Endothelial cell of umbilical vein (primary cell): ENCODE measurements around the gene OR1J4. TPM values are rescaled to one million over a fixed set of nuclear protein-coding genes. Genes with fewer than 3 reads are reported as not detected.

Source experiments
- BruUV-seq: library from RNA; stranded (reverse); fragments of 400-500 nt; replicated peaks from 2 replicates; lab custom pipeline; 2021; lab: Mats Ljungman, UMichigan
- CTCF ChIA-PET: fragments of 300-600, 350-600 bp; sonication (Branson Sonifier 250); formaldehyde crosslinking; loops from one replicate; lab custom pipeline; 2021; ENCODE audit warnings: antibody characterized with exemption, inconsistent platforms; lab: Charles Lee
- POLR2A ChIA-PET: fragments of 300-600, 350-600 bp; sonication (Branson Sonifier 250); formaldehyde crosslinking; loops from one replicate; lab custom pipeline; 2021; ENCODE audit warnings: antibody characterized with exemption, inconsistent platforms; lab: Charles Lee
- DNase-seq: peaks from one replicate; pipeline ENCODE4 v3.0.0-alpha.2; 2011; ENCODE audit warnings: low read depth, low spot score
- FAIRE-seq: peaks from 2 replicates; lab custom pipeline; 2011; peaks lifted over from hg19 to GRCh38; lab: Jason Lieb, UNC
- H2AFZ ChIP-seq: 2 replicates; pipeline ENCODE4 v1.6.0; 2012; ENCODE audit warnings: low read depth, low read length, control low read depth, inconsistent platforms
- H3K27ac ChIP-seq: 2 replicates; pipeline ENCODE4 v1.5.1; 2011; ENCODE audit warnings: low read depth, mild to moderate bottlenecking, control low read depth, low read length, moderate library complexity; ENCODE audit not compliant: insufficient read depth
- H3K27me3 ChIP-seq, 2 experiments: 2 replicates each; pipeline versions ENCODE4 v1.6.0 to v1.6.1; 2011; ENCODE audit warnings: low read length in 2 of 2, mixed read lengths in 1 of 2; ENCODE audit not compliant: control insufficient read depth in 2 of 2, insufficient read depth in 2 of 2
- H3K36me3 ChIP-seq, 2 experiments: 2 replicates in 1 of 2; 3 replicates in 1 of 2; pipeline ENCODE4 v1.5.1; 2011; ENCODE audit warnings: low read length in 2 of 2, mild to moderate bottlenecking in 1 of 2, moderate library complexity in 1 of 2; ENCODE audit not compliant: control insufficient read depth in 2 of 2, insufficient read depth in 2 of 2; ENCODE audit errors: extremely low read depth in 1 of 2
- H3K4me1 ChIP-seq: 3 replicates; pipeline ENCODE4 v1.5.1; 2011; ENCODE audit warnings: mild to moderate bottlenecking, low read length; ENCODE audit not compliant: control insufficient read depth, insufficient read depth; ENCODE audit errors: extremely low read depth
- H3K4me2 ChIP-seq: 2 replicates; pipeline ENCODE4 v1.6.1; 2011; ENCODE audit warnings: low read length, control low read depth, mixed read lengths; ENCODE audit not compliant: insufficient read depth
- H3K4me3 ChIP-seq, 3 experiments: fragments of 200-600 bp in 1 of 3; sonication (generic), shearing (Covaris generic) in 1 of 3; replicated peaks in 1 of 3; 2 replicates each; pipeline ENCODE4 v1.5.1; 2011 to 2016; ENCODE audit warnings: control low read depth in 3 of 3, low read length in 3 of 3, mild to moderate bottlenecking in 2 of 3, inconsistent platforms in 1 of 3, low read depth in 1 of 3, moderate library complexity in 1 of 3; ENCODE audit not compliant: insufficient read depth in 1 of 3
- H3K79me2 ChIP-seq: 2 replicates; pipeline ENCODE4 v1.6.0; 2012; ENCODE audit warnings: low read length, inconsistent platforms; ENCODE audit not compliant: control insufficient read depth, insufficient read depth
- H3K9ac ChIP-seq: replicated peaks from 2 replicates; pipeline ENCODE3; 2011; ENCODE audit warnings: low read length, control low read depth; ENCODE audit not compliant: insufficient read depth; ENCODE audit errors: extremely low read depth
- H3K9me1 ChIP-seq: replicated peaks from 3 replicates; pipeline ENCODE4 v1.6.0; 2011; ENCODE audit warnings: mild to moderate bottlenecking, low read length; ENCODE audit not compliant: control insufficient read depth, insufficient read depth; ENCODE audit errors: extremely low read depth
- H3K9me3 ChIP-seq: replicated peaks from 2 replicates; pipeline ENCODE4 v1.5.1; 2012; ENCODE audit warnings: low read length, inconsistent platforms; ENCODE audit not compliant: control insufficient read depth, insufficient read depth
- H4K20me1 ChIP-seq: replicated peaks from 2 replicates; pipeline ENCODE3; 2011; ENCODE audit warnings: mild to moderate bottlenecking, low read length; ENCODE audit not compliant: control insufficient read depth, insufficient read depth; ENCODE audit errors: extremely low read depth
- EZH2 ChIP-seq: IDR thresholded peaks from 2 replicates; pipeline ENCODE4 v1.6.1; 2012; ENCODE audit warnings: borderline replicate concordance, low read depth, mild to moderate bottlenecking, moderate library complexity, low read length, inconsistent platforms; ENCODE audit not compliant: severe bottlenecking
- FOS ChIP-seq: IDR thresholded peaks from 2 replicates; pipeline ENCODE4 v1.6.1; 2011; ENCODE audit warnings: mild to moderate bottlenecking, low read length, moderate library complexity, borderline replicate concordance; ENCODE audit not compliant: insufficient read depth
- GATA2 ChIP-seq: IDR thresholded peaks from 2 replicates; pipeline ENCODE4 v1.7.0; 2011; ENCODE audit warnings: low read depth, mild to moderate bottlenecking, moderate library complexity, mixed read lengths, low read length; ENCODE audit not compliant: insufficient read length, insufficient read depth
- JUN ChIP-seq: IDR thresholded peaks from 2 replicates; pipeline ENCODE4 v1.6.1; 2011; ENCODE audit warnings: borderline replicate concordance, low read depth; ENCODE audit not compliant: insufficient read length, insufficient read depth
- MYC ChIP-seq: IDR thresholded peaks from one replicate; pipeline ENCODE4 v1.6.1; 2011; ENCODE audit warnings: mild to moderate bottlenecking, low read depth, low read length
- POLR2A ChIP-seq: IDR thresholded peaks from 2 replicates; pipeline ENCODE4 v1.6.1; 2012; ENCODE audit warnings: low read depth, mild to moderate bottlenecking, control low read depth, low read length
- POLR2AphosphoS5 ChIP-seq: IDR thresholded peaks from 2 replicates; pipeline ENCODE4 v1.6.1; 2012; ENCODE audit warnings: low read depth, mild to moderate bottlenecking, control low read depth, low read length, moderate library complexity; ENCODE audit not compliant: insufficient read depth
- dilution Hi-C: fragments of 300-500 bp; cut with MboI; formaldehyde crosslinking; loops from one replicate; pipeline ENCODE4 v1.15.0; 2019; ENCODE audit warnings: low sequenced_read_pairs; ENCODE audit not compliant: extremely low pct_ligation_motif_present
- intact Hi-C: fragments of 100-400 bp; cut with micrococcal nuclease; formaldehyde crosslinking; loops from one replicate; pipeline ENCODE4 v1.10.0; 2022
- polyA plus RNA-seq, 4 experiments: library from polyadenylated mRNA; depleted of rRNA in 3 of 4; stranded (reverse) in 3 of 4; unstranded in 1 of 4; fragments of >200 nt; gene quantifications; 2 replicates each; pipeline versions ENCODE4 v1.2.1 to v1.2.3, GENCODE V29; 2011 to 2012; ENCODE audit warnings: missing spikeins in 1 of 4
- total RNA-seq: library from RNA; stranded (reverse); gene quantifications from 2 replicates; pipeline ENCODE4 v1.2.3, GENCODE V29; 2021
- TF ChIP-seq, protein P1 (sequence below): IDR thresholded peaks from 2 replicates; pipeline ENCODE4 v1.6.1; 2011; ENCODE audit not compliant: insufficient read depth, insufficient read length
- TF ChIP-seq, protein P2 (sequence below), 2 donors: IDR thresholded peaks; 1 replicate in 1 of 2; 2 replicates in 1 of 2; pipeline ENCODE4 v1.5.1; 2011; ENCODE audit warnings: low read length in 2 of 2, mild to moderate bottlenecking in 2 of 2, moderate library complexity in 2 of 2, control low read depth in 1 of 2, inconsistent platforms in 1 of 2, low read depth in 1 of 2; ENCODE audit not compliant: insufficient read depth in 1 of 2; ENCODE audit errors: extremely low read depth in 1 of 2

OR1J4 gene
- total and polyA plus RNA-seq, 2 donors (not counting 3 experiments of a cell fraction or from before 2014, with no cell fraction given) = not detected

DNA sequence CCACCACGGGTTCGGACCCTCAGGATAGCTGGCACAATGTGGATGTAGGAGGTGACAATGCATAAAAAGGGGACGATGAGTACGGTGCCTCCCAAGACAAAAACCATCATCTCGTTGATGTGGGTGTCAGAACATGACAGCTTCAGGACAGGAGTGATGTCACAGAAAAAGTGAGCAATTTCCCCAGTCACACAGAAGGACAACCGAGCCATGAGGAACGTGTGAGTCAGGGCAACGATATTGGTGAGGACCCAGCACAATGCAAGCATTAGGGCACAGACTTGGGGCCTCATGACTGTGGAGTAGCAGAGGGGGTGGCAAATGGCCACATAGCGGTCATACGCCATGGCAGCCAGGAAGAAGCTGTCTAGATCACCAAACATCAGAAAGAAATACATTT is 7.7 kb downstream of the OR1J4 start:
- intact Hi-C loops = no loop called here
- H3K4me1 ChIP-seq = no peaks in the 10 kb centered on the region
- H3K36me3 ChIP-seq = no peaks in the 10 kb centered on the region
- H4K20me1 ChIP-seq = no peaks in the 10 kb centered on the region
- TF ChIP-seq, protein P1, sequence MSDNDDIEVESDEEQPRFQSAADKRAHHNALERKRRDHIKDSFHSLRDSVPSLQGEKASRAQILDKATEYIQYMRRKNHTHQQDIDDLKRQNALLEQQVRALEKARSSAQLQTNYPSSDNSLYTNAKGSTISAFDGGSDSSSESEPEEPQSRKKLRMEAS = no peak
- TF ChIP-seq GATA2 (no peak), EZH2 (no peak), POLR2A (no peak)
- TF ChIP-seq, protein P2, sequence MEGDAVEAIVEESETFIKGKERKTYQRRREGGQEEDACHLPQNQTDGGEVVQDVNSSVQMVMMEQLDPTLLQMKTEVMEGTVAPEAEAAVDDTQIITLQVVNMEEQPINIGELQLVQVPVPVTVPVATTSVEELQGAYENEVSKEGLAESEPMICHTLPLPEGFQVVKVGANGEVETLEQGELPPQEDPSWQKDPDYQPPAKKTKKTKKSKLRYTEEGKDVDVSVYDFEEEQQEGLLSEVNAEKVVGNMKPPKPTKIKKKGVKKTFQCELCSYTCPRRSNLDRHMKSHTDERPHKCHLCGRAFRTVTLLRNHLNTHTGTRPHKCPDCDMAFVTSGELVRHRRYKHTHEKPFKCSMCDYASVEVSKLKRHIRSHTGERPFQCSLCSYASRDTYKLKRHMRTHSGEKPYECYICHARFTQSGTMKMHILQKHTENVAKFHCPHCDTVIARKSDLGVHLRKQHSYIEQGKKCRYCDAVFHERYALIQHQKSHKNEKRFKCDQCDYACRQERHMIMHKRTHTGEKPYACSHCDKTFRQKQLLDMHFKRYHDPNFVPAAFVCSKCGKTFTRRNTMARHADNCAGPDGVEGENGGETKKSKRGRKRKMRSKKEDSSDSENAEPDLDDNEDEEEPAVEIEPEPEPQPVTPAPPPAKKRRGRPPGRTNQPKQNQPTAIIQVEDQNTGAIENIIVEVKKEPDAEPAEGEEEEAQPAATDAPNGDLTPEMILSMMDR (IDR thresholded peaks at IDR 0.05; ENCODE audit: extremely low read depth in 1 of 2, insufficient read depth in 1 of 2, low read depth in 1 of 2, low read length in 2 of 2) = no peak
- H3K9ac ChIP-seq = no peak overlapping the region
- ChIA-PET CTCF (no interaction called here), POLR2A (no interaction called here)
- H3K4me3 ChIP-seq = no peak overlapping the region
- no TSS peak for BruUV-seq
- H3K9me1 ChIP-seq = no peaks in the 10 kb centered on the region
- no peak for DNase-seq
- H3K79me2 ChIP-seq = no peaks in the 10 kb centered on the region
- no peaks in the 10 kb centered on the region for H3K9me3 ChIP-seq
- no peak for FAIRE-seq
- H2AFZ ChIP-seq = no peak overlapping the region
- H3K27ac ChIP-seq = no peak overlapping the region
- H3K27me3 ChIP-seq = peaks cover 2 to 8% of the 10 kb centered on the region in 2 experiments
- dilution Hi-C loops = no loop called here
- H3K4me2 ChIP-seq = no peak overlapping the region

DNA sequence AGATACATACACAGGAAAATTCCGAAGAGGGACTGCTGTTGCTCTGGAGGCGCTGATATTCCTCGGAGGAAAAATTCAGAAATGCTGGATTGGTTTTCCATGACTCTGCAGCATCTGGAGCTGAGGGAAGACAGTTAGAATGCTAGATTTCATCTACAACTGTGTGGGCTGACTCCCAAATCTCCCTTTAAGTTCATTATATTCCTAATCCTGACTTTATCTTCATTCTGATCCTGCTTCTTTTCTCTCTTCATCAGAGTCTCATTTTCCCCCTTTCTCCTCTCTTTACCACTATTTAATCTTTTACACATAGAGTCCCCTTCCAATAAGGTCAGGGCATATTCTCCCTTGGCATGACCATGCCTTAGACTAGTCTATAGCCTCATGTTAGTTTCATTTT is 8.3 kb downstream of the OR1J4 start, which contains the start of gene OR1N1:
TSS of gene OR1N1 (minus strand) at position 101 of the 400 bp plus-strand sequence. CDS start at position 101, 0 bp downstream.
- Histone ChIP-seq H3K4me2 (no peak within 1 kb of the TSS), H3K4me1 (no peaks in the 10 kb centered on the region), H3K9ac (no peak within 1 kb of the TSS), H3K4me3 (no peak within 1 kb of the TSS), H3K79me2 (no peaks in the 10 kb centered on the region), H3K27ac (no peak within 1 kb of the TSS), H3K9me3 (no peaks in the 10 kb centered on the region), H3K36me3 (no peaks in the 10 kb centered on the region), H3K27me3 (peaks cover 2 to 8% of the 10 kb centered on the region in 2 experiments), H2AFZ (no peak within 1 kb of the TSS), H3K9me1 (no peaks in the 10 kb centered on the region), H4K20me1 (no peaks in the 10 kb centered on the region)
- dilution Hi-C loops = no loop called here
- POLR2A ChIA-PET = no interaction called here
- DNase-seq (no peak), FAIRE-seq (no peak)
- intact Hi-C loops = no loop called here
- CTCF ChIA-PET = interaction anchor here (1.0 kb wide), 1 partner anchor 29 kb away, joined by 3 read pairs; no protein-coding TSS in a partner anchor
- BruUV-seq = no TSS peak
- TF ChIP-seq, protein P1 = no peak
- TF ChIP-seq POLR2A (no peak), EZH2 (no peak), FOS (no peak), POLR2AphosphoS5 (no peak), JUN (no peak), MYC (no peak), GATA2 (no peak)
- TF ChIP-seq, protein P2 (IDR thresholded peaks at IDR 0.05; ENCODE audit: extremely low read depth in 1 of 2, insufficient read depth in 1 of 2, low read depth in 1 of 2, low read length in 2 of 2) = no peak
